Mammary epithelial cell (primary cell): ENCODE results near the gene CPLANE2.

Experiments
- CTCF ChIP-seq, 2 donors: IDR thresholded peaks in 1 of 2; conservative IDR thresholded peaks in 1 of 2; 2 replicates each; pipeline ENCODE4 v1.5.1; 2011 to 2012; ENCODE audit warnings: inconsistent platforms in 2 of 2, low read length in 2 of 2, mild to moderate bottlenecking in 2 of 2, control low read depth in 1 of 2, low read depth in 1 of 2; ENCODE audit not compliant: insufficient read depth in 1 of 2; ENCODE audit errors: extremely low read depth in 1 of 2
- EZH2 ChIP-seq: IDR thresholded peaks from 2 replicates; pipeline ENCODE4 v1.6.1; 2012; ENCODE audit warnings: low read length, inconsistent platforms, borderline replicate concordance

GRCh38 chr1:16249596-16250241, 12.7 kb upstream of the CPLANE2 start:
- TF ChIP-seq CTCF (conservative IDR thresholded peaks at IDR 0.05 in 1 of 2, IDR thresholded peaks at IDR 0.05 in 1 of 2; ENCODE audit: extremely low read depth in 1 of 2, insufficient read depth in 1 of 2, low read depth in 1 of 2, low read length in 2 of 2), result no peak
- no peak for TF ChIP-seq EZH2
